ENCODE data around the gene SH2D6. TPM values are rescaled to one million over a fixed set of nuclear protein-coding genes. Genes with fewer than 3 reads are reported as not detected.
"Not testable (repeated sequence)": the region's sequence is repeated elsewhere in the genome, so short reads cannot be mapped to it uniquely, and the experiment has no call there.

SH2D6 gene
- total and polyA plus RNA-seq, 4 experiments from 2014 or later: 1.5 to 1.6 TPM; not detected in 2

DNA sequence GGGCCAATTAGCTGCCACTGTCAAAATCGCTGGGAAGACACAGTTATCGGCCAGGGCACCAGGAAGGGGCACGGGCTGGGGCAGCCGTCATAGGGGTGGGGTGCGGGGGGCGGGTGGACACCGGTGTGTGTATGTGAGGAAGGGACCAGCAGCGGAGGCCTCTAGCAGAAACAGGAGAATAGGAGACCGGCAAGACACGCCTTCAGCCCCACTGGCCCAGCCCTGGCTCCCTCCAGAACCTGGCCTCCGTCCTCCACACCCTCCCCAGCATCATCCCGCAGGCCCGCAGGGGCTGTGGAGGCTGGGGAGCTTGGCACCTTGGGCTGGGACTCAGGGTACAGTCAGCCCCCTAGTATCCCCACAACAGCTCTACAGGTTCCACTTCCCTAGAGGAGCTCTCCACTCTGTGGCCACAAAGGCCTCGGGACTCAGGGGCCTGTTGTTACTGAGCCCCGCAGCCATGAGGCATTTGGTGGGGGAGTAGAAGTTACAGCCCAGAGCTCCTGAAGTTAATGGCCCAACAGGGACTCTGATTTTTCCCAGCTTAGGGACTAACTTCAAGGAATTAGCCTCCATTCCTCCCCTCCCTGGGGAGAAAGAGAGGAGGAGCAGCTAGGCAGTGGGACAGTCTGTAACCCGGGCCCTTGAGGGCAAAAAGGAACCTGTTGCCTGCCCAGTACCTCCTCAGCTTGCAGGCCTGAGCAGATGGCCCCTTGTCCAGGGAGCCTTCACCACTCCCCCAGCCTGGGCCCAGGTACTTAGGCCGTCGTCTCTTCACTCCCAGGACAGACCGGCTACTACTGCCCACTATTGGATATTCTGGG is 19.9 kb downstream of the SH2D6 start:
- Histone ChIP-seq H3K9me3 (ENCODE audit: control insufficient read depth in 1 of 2, low read length in 2 of 2) (no peaks in the 10 kb centered on the region), H3K4me1 (ENCODE audit: insufficient read depth, low read length) (peaks cover 30% of the 10 kb centered on the region), H3K27ac (ENCODE audit: low read depth, low read length) (peak overlapping the region; percentile 75), H3K4me3 (ENCODE audit: low read length in 2 of 2) (peak overlapping the region; percentile 36 to 52), H3K36me3 (ENCODE audit: insufficient read depth, low read length) (no peaks in the 10 kb centered on the region), H3K27me3 (ENCODE audit: insufficient read depth, low read length) (no peaks in the 10 kb centered on the region)
- CTCF ChIA-PET (ENCODE audit: partially characterized antibody): interaction anchor here (0.7 to 3.0 kb wide), 8 partner anchors 15 to 199 kb away, joined by 3 to 18 read pairs (median 3); partner anchors contain the start of gene MAT2A
- POLR2A ChIA-PET (ENCODE audit: partially characterized antibody): interaction anchor here (0.6 to 4.6 kb wide), 16 partner anchors 8 to 173 kb away, joined by 3 to 119 read pairs (median 6); partner anchors contain the start of genes C2orf68, ELMOD3, GGCX and MAT2A
- H3K27me3 Mint-ChIP-seq: no peaks in the 10 kb centered on the region
- peak overlapping the region; percentile 87 to 95 (median 90) for H3K4me3 Mint-ChIP-seq
- DNase-seq: no peak
- H3K9me3 Mint-ChIP-seq: peaks cover 0 to 2% (median 0%) of the 10 kb centered on the region in 8 donors
- H3K4me1 Mint-ChIP-seq: peaks cover 9 to 38% (median 25%) of the 10 kb centered on the region in 4 donors
- no peaks in the 10 kb centered on the region for H3K36me3 Mint-ChIP-seq
- intact Hi-C loops (cut with micrococcal nuclease): loop anchor here (5.0 kb wide), 1 partner anchor 159 kb away; the partner anchor contains the start of gene RNF181
- H3K27ac Mint-ChIP-seq: peak overlapping the region; percentile 88 to 99 (median 98)

GRCh38 chr2:85439025-85439472 is 20.5 kb downstream of the SH2D6 start:
- Mint-ChIP-seq H3K27me3 (no peaks in the 10 kb centered on the region), H3K4me3 (peak overlapping the region in 5 of 8 donors; percentile 10 to 61 (median 32)), H3K9me3 (peaks cover 0 to 2% (median 0%) of the 10 kb centered on the region in 8 donors), H3K27ac (peak overlapping the region; percentile 79 to 99 (median 86)), H3K36me3 (no peaks in the 10 kb centered on the region), H3K4me1 (peaks cover 9 to 38% (median 25%) of the 10 kb centered on the region in 4 donors)
- Histone ChIP-seq H3K4me1 (ENCODE audit: insufficient read depth, low read length) (peaks cover 30% of the 10 kb centered on the region), H3K4me3 (ENCODE audit: low read length in 2 of 2) (no peak overlapping the region), H3K27me3 (ENCODE audit: insufficient read depth, low read length) (no peaks in the 10 kb centered on the region), H3K9me3 (ENCODE audit: control insufficient read depth in 1 of 2, low read length in 2 of 2) (no peaks in the 10 kb centered on the region), H3K36me3 (ENCODE audit: insufficient read depth, low read length) (no peaks in the 10 kb centered on the region), H3K27ac (ENCODE audit: low read depth, low read length) (peak overlapping the region; percentile 75)
- intact Hi-C loops (cut with micrococcal nuclease): loop anchor here (5.0 kb wide), 1 partner anchor 158 kb away; the partner anchor contains the start of gene RNF181
- DNase-seq: no peak
- ChIA-PET POLR2A (ENCODE audit: partially characterized antibody) (interaction anchor here (1.3 to 4.6 kb wide), 7 partner anchors 7 to 113 kb away, joined by 3 to 119 read pairs (median 15); partner anchors contain the start of genes ELMOD3, MAT2A, RETSAT and SH2D6), CTCF (ENCODE audit: partially characterized antibody) (interaction anchor here (1.0 to 3.0 kb wide), 3 partner anchors 19 to 118 kb away, joined by 3 to 18 read pairs (median 3); no protein-coding TSS in a partner anchor)

DNA sequence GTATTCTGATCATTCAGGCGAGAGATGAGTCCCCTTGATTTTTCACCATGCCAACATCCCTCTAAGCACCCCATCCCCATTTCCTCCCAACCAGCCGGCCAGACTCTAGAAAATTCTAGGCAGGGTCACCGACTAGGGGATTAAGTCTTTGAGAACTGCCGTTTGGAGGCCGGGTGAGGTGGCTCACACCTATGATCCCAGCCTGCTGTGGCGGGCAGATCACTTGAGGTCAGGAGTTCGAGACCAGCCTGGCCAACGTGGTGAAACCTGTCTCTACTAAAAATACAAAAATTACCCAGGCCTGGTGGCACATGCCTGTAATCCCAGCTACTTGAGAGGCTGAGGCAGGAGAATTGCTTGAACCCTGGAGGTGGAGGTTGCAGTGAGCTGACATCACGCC is 21.1 kb downstream of the SH2D6 start:
- H3K27ac Mint-ChIP-seq: peak overlapping the region in 6 of 7 donors; percentile 36 to 88 (median 84)
- not testable (repeated sequence) for H3K9me3 Mint-ChIP-seq; H3K27me3 ChIP-seq (ENCODE audit: insufficient read depth, low read length); H3K36me3 Mint-ChIP-seq; H3K4me3 ChIP-seq (ENCODE audit: low read length in 2 of 2); H3K27me3 Mint-ChIP-seq; H3K27ac ChIP-seq (ENCODE audit: low read depth, low read length); DNase-seq; H3K9me3 ChIP-seq (ENCODE audit: control insufficient read depth in 1 of 2, low read length in 2 of 2); H3K36me3 ChIP-seq (ENCODE audit: insufficient read depth, low read length)
- peaks cover 30% of the 10 kb centered on the region for H3K4me1 ChIP-seq (ENCODE audit: insufficient read depth, low read length)
- H3K4me3 Mint-ChIP-seq: peak overlapping the region in 3 of 8 donors; percentile 61 to 71 (median 71)
- ChIA-PET CTCF (ENCODE audit: partially characterized antibody) (interaction anchor here (3.0 kb wide), 1 partner anchor 19 kb away, joined by 18 read pairs; no protein-coding TSS in a partner anchor), POLR2A (ENCODE audit: partially characterized antibody) (interaction anchor here (1.3 to 4.6 kb wide), 5 partner anchors 11 to 100 kb away, joined by 3 to 119 read pairs (median 15); partner anchors contain the start of genes ELMOD3, MAT2A, RETSAT and SH2D6)
- intact Hi-C loops (cut with micrococcal nuclease): loop anchor here (5.0 kb wide), 1 partner anchor 158 kb away; the partner anchor contains the start of gene RNF181
- H3K4me1 Mint-ChIP-seq: peaks cover 9 to 38% (median 25%) of the 10 kb centered on the region in 4 donors

GRCh38 chr2:85439986-85440385 is 21.5 kb downstream of the SH2D6 start:
- H3K27ac ChIP-seq (ENCODE audit: low read depth, low read length): no peak overlapping the region
- intact Hi-C loops (cut with micrococcal nuclease): loop anchor here (5.0 kb wide), 1 partner anchor 157 kb away; the partner anchor contains the start of gene RNF181
- H3K36me3 ChIP-seq (ENCODE audit: insufficient read depth, low read length): no peaks in the 10 kb centered on the region
- Mint-ChIP-seq H3K27me3 (no peaks in the 10 kb centered on the region), H3K36me3 (no peaks in the 10 kb centered on the region), H3K4me1 (peaks cover 9 to 38% (median 25%) of the 10 kb centered on the region in 4 donors), H3K27ac (peak overlapping the region; percentile 59 to 86 (median 73)), H3K4me3 (peak overlapping the region in 5 of 8 donors; percentile 10 to 71 (median 61)), H3K9me3 (peaks cover 0 to 2% (median 0%) of the 10 kb centered on the region in 8 donors)
- ChIA-PET POLR2A (ENCODE audit: partially characterized antibody) (interaction anchor here (1.3 to 4.6 kb wide), 2 partner anchors 33 to 99 kb away, joined by 3 to 119 read pairs; partner anchors contain the start of gene MAT2A), CTCF (ENCODE audit: partially characterized antibody) (interaction anchor here (1.0 kb wide), 1 partner anchor 19 kb away, joined by 4 read pairs; no protein-coding TSS in a partner anchor)
- H3K27me3 ChIP-seq (ENCODE audit: insufficient read depth, low read length): no peaks in the 10 kb centered on the region
- no peaks in the 10 kb centered on the region for H3K9me3 ChIP-seq (ENCODE audit: control insufficient read depth in 1 of 2, low read length in 2 of 2)
- H3K4me3 ChIP-seq (ENCODE audit: low read length in 2 of 2): no peak overlapping the region
- DNase-seq: no peak
- peaks cover 30% of the 10 kb centered on the region for H3K4me1 ChIP-seq (ENCODE audit: insufficient read depth, low read length)

DNA sequence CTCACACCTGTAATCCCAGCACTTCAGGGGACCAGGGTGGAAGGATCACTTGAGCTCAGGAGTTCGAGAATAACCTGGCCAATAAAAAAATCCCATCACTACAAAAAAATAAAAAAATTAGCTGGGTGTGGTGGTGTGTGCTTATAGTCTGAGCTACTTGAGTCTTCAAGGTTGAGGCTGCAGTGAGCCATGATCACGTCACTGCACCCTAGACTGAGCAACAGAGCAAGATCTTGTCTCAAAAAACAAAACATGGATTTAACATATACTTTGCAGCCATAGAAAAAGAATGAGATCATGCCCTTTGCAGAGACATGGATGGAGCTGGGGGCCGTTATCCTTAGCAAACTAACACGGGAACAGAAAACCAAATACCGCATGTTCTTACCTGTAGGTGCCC is 22.2 kb downstream of the SH2D6 start:
- Mint-ChIP-seq H3K4me1 (peaks cover 9 to 38% (median 25%) of the 10 kb centered on the region in 4 donors), H3K27ac (no peak overlapping the region), H3K9me3 (peaks cover 0 to 2% (median 0%) of the 10 kb centered on the region in 8 donors), H3K36me3 (no peaks in the 10 kb centered on the region), H3K4me3 (peak overlapping the region in 1 of 8 donors; percentile 15), H3K27me3 (no peaks in the 10 kb centered on the region)
- H3K9me3 ChIP-seq (ENCODE audit: control insufficient read depth in 1 of 2, low read length in 2 of 2): no peaks in the 10 kb centered on the region
- H3K27ac ChIP-seq (ENCODE audit: low read depth, low read length): no peak overlapping the region
- POLR2A ChIA-PET (ENCODE audit: partially characterized antibody): interaction anchor here (4.6 kb wide), 1 partner anchor 98 kb away, joined by 119 read pairs; the partner anchor contains the start of gene MAT2A
- intact Hi-C loops (cut with micrococcal nuclease): no loop called here
- no peaks in the 10 kb centered on the region for H3K27me3 ChIP-seq (ENCODE audit: insufficient read depth, low read length)
- no peak for DNase-seq
- H3K36me3 ChIP-seq (ENCODE audit: insufficient read depth, low read length): no peaks in the 10 kb centered on the region
- CTCF ChIA-PET (ENCODE audit: partially characterized antibody): interaction anchor here (0.7 to 1.0 kb wide), 2 partner anchors 20 to 111 kb away, joined by 4 read pairs; no protein-coding TSS in a partner anchor
- H3K4me1 ChIP-seq (ENCODE audit: insufficient read depth, low read length): peaks cover 30% of the 10 kb centered on the region
- H3K4me3 ChIP-seq (ENCODE audit: low read length in 2 of 2): no peak overlapping the region

DNA sequence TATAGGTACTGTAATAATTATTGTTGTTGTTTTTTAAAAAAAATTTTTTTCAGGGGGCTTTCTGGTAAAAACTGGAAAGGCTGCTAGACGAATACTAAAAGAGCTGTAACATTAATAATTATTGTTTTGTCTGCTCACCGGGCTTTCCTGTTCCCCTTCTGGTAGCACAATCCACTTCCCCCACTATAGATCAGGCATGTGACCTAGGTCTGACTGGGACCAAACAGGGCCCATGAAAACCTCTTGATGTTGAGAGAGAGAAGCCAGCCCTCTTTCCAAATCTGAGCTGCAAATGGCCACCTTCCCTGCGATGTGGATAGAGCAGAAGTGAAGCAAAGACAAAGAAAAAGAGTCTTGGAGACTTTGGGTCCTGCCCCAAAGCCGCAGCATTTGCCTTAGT is 23.4 kb downstream of the SH2D6 start:
- CTCF ChIA-PET (ENCODE audit: partially characterized antibody): interaction anchor here (0.9 kb wide), 1 partner anchor 110 kb away, joined by 4 read pairs; no protein-coding TSS in a partner anchor
- peak overlapping the region in 1 of 7 donors; percentile 18 for H3K27ac Mint-ChIP-seq
- Histone ChIP-seq H3K36me3 (ENCODE audit: insufficient read depth, low read length) (no peaks in the 10 kb centered on the region), H3K4me1 (ENCODE audit: insufficient read depth, low read length) (peaks cover 30% of the 10 kb centered on the region), H3K4me3 (ENCODE audit: low read length in 2 of 2) (no peak overlapping the region), H3K9me3 (ENCODE audit: control insufficient read depth in 1 of 2, low read length in 2 of 2) (no peaks in the 10 kb centered on the region), H3K27ac (ENCODE audit: low read depth, low read length) (no peak overlapping the region), H3K27me3 (ENCODE audit: insufficient read depth, low read length) (no peaks in the 10 kb centered on the region)
- peaks cover 0 to 2% (median 0%) of the 10 kb centered on the region in 8 donors for H3K9me3 Mint-ChIP-seq
- peaks cover 9 to 29% (median 22%) of the 10 kb centered on the region in 4 donors for H3K4me1 Mint-ChIP-seq
- no peaks in the 10 kb centered on the region for H3K36me3 Mint-ChIP-seq
- peak overlapping the region in 1 of 8 donors; percentile 55 for H3K4me3 Mint-ChIP-seq
- no peaks in the 10 kb centered on the region for H3K27me3 Mint-ChIP-seq
- DNase-seq: no peak
- intact Hi-C loops (cut with micrococcal nuclease): no loop called here
- POLR2A ChIA-PET (ENCODE audit: partially characterized antibody): interaction anchor here (0.6 kb wide), 1 partner anchor 35 kb away, joined by 3 read pairs; no protein-coding TSS in a partner anchor
